ENCODE measurements around the gene KIAA0040.

KIAA0040 gene

DNA sequence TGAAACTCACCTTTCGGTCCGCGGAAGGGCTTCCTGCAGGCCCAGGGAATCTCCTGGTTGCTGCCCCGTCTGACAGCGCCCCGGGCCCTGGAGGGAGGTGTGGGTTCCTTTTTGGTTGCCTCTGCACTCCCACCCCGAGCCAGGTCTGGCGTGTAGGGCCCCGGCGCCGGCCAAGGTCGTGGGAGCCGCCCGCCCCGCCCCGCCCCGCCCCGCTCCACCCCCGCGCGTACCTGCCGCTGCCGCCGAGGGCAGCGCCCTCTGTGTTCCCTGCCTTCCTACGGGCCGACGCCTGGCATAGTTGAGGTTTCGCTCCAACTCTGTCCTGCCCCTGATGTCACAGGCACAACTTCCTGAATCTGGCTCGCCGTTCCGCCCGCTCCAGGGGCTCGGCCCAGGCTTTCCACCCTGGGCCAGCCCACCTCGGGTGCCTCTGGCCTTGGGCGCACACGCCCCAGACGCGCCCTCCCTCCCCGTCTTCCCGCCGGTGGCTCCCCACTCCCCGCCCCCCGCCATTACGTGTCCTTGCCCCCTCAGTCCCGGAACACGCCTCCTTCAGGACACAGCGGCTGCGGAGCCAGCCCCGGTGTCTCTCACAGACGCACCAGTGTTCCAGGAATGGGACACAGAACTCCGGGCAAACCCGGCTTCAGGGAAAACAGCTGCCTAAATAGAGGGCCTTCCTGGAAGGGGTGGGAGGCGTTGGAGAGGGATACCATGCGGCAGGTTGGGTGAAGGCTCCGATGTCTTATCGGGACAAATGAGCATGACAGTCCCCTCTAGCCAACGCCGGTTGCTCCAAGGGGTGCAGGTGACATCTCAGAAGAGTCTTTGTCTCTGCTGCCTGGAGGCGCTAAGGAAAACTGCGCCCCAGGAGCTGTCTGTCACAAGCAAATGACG lies at the start of gene KIAA0040:
Gene KIAA0040 (minus strand): TSS at position 147 of the 897 bp plus-strand sequence. CDS start 31,763 bp downstream, outside the sequence.
- DNase-seq = peak; percentile 46

DNA sequence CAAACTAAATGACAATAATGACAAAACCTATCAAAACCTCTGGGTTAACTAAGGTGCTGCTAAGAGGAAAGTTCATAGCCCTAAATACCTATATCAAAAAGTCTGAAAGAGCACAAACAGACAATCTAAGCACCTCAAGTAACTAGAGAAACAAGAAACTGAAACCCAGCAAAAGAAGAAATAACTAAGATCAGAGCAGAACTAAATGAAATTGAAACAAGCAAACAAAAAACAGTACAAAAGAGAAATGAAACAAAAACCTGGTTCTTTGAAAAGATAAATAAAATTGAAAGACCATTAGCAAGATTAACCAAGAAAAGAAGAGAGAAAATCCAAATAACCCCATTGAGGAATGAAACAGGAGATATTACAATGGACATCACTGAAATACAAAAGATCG lies 44.8 kb upstream of the KIAA0040 start:
- DNase-seq = no peak

DNA sequence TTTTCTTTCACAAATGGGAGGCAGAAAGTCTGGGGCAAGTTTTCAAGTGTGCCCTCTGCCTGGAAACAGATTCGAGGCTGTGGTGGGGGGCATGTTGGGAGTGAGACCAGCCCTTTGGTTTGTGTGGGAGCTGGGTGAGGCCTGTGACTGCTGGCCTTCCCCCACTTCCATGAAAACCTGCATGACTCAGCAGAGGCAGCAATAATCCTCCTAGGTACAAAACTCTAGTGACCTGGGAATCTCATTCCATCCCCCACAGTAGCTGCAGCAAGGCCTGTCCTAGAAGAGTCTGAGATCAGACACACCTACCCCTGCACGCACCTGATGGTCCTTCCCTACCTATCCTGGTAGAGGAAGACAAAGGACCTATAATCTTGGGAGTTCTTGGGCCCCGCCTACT lies 42.1 kb upstream of the KIAA0040 start:
- DNase-seq = no peak

GRCh38 chr1:175232335-175232734 lies 39.8 kb upstream of the KIAA0040 start:
- DNase-seq = no peak

- DNase-seq = no peak
Measured at GRCh38 chr1:175225805-175226129, 33.2 kb upstream of the KIAA0040 start.

GRCh38 chr1:175222296-175222938 lies 29.8 kb upstream of the KIAA0040 start:
- DNase-seq = no peak

DNA sequence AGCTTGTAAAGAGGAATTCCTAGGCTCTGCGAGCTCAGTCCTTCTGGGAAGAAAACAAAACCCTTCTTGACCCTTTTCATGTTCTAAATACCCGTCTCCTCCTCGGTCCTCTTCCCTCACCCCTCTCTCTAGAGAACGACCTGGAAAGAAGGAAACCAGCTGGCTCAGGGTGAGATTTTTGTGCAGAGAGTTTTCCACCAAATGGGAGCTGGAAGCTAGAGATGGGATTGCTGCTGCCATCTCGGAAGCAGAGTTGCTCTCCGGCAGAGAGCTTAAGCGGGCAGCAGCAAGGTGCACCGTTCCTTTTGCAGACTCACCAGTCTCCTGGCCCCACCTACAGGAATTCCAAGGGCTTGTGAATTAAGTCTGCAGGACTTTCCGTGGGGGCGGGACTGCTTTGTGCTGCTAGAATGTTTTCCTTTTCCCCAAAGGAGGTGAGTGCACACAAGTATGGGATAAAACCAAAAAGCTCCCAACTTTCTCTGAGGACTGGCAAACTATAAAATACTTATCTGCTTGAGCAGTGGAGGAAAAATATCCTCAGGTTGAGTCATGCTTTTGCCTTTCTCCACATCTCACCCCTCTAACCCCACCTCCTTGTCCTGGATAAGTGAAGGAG lies 29.1 kb upstream of the KIAA0040 start:
- DNase-seq = no peak

GRCh38 chr1:175220853-175221556 lies 28.4 kb upstream of the KIAA0040 start:
- no peak for DNase-seq

DNA sequence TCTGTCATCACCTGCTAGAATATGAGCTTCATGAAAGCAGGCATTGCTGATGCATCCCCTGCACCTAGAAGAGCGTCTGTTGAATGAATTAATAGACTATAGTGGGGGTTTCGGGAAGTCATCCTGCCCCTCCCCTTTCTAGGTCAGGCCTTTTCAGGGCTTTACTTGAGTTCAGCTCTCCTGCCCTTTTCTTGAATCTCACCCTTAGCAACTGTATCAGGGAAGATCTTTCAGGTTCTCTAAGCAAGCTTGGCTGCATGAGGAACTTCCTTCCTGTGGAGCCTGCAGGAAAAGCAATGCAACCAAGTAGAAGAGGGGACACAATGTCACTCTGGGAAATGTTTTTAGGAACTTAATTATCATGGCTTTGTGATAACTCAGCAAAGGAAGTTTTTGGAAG lies 27.2 kb upstream of the KIAA0040 start:
- DNase-seq = no peak

GRCh38 chr1:175218786-175219434 lies 26.3 kb upstream of the KIAA0040 start:
- DNase-seq = no peak

DNA sequence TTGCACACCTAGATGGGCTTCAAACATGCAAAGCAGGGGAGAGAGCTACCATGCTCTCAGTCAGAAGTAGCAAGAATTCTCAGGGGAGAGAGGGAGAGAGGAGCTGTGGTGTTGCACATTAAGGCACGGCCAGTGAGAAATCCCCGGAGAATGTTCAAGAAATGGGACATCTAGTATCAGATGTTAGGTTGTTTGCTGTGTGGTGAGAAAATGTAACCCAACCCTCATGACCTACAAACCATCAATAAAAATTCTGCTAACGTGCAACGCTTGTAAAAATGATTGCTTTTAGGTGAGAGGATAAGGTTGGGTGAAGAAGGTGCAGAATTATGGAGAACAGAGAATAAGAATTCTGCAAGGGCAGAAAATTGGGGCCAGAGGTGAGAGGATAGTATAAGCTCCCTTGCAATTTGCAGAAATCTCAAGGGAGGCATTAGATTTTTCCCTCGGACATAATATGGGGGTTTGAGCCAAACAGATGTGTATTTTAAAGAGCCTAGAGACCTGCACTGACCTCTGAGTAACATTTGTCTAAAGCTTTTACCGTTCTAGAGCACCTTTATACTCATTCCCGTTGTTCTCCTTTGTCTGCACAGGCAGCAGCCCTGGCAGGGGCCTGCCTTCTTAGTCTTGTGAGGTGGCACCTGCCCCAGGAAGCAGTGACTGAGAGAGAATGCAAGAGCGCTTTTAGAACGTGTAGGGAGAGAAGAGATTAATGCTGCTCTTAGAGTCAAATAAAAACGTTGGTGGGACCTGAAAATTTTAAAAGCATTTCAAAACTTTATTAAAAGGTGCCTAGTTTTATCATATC lies 25.4 kb upstream of the KIAA0040 start:
- DNase-seq = no peak

GRCh38 chr1:175216444-175216843 lies 23.9 kb upstream of the KIAA0040 start:
- no peak for DNase-seq

GRCh38 chr1:175211656-175212055 lies 19.1 kb upstream of the KIAA0040 start:
- DNase-seq = no peak

DNA sequence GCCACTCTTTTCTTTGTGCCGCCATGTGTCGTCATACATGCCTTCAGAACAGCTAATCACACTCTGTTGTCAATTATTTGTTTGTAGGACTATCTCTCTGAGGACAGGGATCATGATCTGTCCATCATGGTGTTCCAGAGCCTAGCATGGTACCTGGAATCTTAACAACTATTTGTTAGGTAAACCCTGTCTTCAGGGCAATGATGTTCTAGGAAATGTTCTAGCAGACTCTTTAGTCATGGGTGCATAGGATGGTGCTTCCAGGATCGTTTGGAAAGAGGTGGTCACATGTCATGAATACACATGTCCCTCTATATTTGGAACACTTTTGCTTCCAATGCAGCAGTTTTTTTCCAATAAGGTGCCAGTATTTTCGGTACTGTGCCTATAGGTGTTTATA lies 18.2 kb upstream of the KIAA0040 start:
- no peak for DNase-seq

DNA sequence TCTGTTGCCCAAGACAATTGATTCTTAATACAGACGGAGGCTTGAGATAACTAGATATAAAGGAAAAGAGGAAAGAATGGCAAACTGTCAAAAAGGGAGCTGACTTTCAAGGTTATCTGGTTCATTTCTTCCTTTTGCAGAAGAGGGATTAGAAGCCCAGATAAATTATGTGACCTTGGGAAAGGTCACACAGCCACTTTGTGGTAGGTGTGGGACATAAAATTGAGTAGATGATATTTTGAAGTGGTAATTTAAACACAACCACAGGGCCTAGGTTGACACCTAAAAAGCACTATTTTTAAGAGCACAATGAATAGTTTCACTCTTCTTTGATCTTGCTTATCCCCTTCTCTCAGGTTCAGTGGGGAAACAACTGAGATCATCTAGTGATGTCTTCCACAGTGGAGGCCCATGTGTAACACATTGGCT lies 16.9 kb upstream of the KIAA0040 start:
- peak; percentile 54 for DNase-seq

DNA sequence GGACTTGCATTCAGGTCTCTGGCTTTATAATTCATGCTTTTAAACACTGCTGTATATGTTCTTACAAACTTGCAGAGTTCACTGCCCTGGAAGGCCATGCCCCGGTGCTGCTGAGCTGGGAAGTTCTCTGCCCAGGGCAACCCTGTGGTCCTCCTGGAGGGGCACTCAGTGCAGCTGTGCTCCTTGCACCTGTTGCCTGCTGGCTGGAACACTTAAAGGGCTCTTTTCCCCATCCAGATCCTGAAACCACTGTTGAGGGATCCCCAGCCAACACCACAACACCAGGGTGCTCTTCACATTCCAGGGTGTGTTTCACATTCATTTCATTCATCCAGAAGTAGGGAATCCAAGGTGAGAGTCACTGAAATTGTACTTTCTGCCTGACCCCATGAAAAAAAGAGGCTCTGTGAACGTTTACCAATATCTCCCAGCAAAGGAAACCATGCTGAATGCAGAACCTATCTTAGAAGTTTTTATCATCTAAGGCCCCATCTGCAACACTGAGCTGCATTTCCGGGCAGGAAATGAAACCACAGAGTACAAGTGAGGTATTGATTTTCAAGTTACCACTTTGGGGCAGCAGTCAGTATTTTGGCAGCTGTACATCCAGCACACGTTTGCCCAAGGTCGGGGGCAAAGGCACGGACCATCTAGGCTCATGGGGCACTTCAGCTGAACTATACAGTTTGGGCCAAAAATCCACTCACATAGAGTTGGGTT lies 16.4 kb upstream of the KIAA0040 start:
- peak; percentile 77 for DNase-seq

DNA sequence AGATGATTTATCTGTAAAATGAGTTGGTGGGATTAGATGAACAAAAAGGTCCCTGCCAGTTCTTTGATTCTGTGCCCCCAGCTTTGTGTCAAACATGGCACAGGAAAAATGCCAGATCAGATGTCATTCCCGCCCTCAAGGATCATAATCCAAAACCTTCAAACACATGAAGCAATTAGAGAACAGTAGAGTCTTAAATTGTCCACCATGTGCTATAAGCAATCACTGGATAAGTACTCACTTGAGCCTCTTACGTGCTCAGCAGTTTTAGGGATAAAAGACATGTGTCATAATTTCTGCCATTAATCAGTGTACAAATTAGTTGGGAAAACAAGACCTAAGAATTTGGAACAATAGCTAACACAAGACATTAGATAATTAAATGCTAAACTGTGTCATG lies 15.4 kb upstream of the KIAA0040 start:
- DNase-seq = no peak

- no peak for DNase-seq
Measured at GRCh38 chr1:175206687-175207086, 14.1 kb upstream of the KIAA0040 start.

GRCh38 chr1:175204330-175204729 lies 11.8 kb upstream of the KIAA0040 start:
- DNase-seq = no peak

DNA sequence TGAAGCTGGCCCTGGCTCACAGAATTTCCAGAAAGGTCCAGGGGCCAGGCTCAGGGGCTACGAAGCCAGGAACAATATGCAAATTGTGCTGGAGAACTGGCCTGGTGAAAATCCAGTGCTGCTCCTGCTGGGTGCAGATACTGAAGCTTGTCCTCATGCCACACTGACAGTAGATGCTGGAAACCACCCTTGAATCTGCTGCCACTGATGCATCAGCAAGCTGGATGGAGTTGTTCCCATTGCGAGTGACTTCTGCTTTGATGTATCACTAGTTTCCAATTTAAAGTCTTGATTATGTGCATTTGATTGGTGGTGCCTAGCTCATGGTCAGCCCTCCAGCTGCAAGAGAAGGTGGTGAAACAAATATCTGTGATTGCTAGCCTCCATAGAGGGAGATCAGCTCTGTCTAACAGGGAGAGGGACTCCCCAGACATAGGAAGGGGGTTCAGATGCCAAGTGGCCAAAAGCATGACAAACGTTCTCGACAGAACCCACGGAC lies 11.0 kb upstream of the KIAA0040 start:
- DNase-seq = no peak
